Panc1 (cell line): ENCODE data around the gene SNRK. TPM values are rescaled to one million over a fixed set of nuclear protein-coding genes. Genes with fewer than 3 reads are reported as not detected.

ENCODE experiments used
- ATAC-seq: fragments of 200-7000 bp; cut with Tn5 transposase; 2 replicates; pipeline ENCODE4 v1.9.1; 2020; ENCODE audit warnings: mild to moderate bottlenecking, moderate library complexity
- BruUV-seq: library from RNA; stranded (reverse); fragments of 400-500 nt; replicated peaks from 2 replicates; lab custom pipeline; 2021; lab: Mats Ljungman, UMichigan
- CTCF ChIA-PET: fragments of 300-600 bp; sonication (Branson Sonifier 250); formaldehyde crosslinking; loops from one replicate; lab custom pipeline; 2022; ENCODE audit warnings: antibody characterized with exemption; lab: Charles Lee
- POLR2A ChIA-PET: fragments of 300-600 bp; sonication (Branson Sonifier 250); formaldehyde crosslinking; loops from one replicate; lab custom pipeline; 2022; ENCODE audit warnings: antibody characterized with exemption; lab: Charles Lee
- DNase-seq: peaks from one replicate; pipeline ENCODE4 v3.0.0-alpha.2; 2010; ENCODE audit warnings: low read depth, low spot score
- H3K27ac ChIP-seq: 2 replicates; pipeline ENCODE4 v1.5.1; 2011; ENCODE audit warnings: mild to moderate bottlenecking, low read length, inconsistent platforms
- H3K27me3 ChIP-seq: fragments of 200-500 bp; sonication (Bioruptor generic); 2 replicates; pipeline ENCODE4 v1.6.0; 2014; ENCODE audit warnings: low read length, inconsistent platforms; ENCODE audit not compliant: control insufficient read depth, insufficient read depth
- H3K36me3 ChIP-seq: fragments of 200-500 bp; sonication (Bioruptor generic); 2 replicates; pipeline ENCODE4 v1.5.1; 2014; ENCODE audit warnings: inconsistent platforms, mild to moderate bottlenecking, low read length, moderate library complexity; ENCODE audit not compliant: control insufficient read depth, insufficient read depth
- H3K4me1 ChIP-seq: 2 replicates; pipeline ENCODE4 v1.5.1; 2011; ENCODE audit warnings: inconsistent platforms, mild to moderate bottlenecking, low read length, moderate library complexity; ENCODE audit not compliant: control insufficient read depth, insufficient read depth
- H3K4me3 ChIP-seq, 2 experiments: 2 replicates each; pipeline ENCODE4 v1.5.1; 2011 to 2012; ENCODE audit warnings: low read depth in 2 of 2, low read length in 2 of 2, mild to moderate bottlenecking in 2 of 2, inconsistent platforms in 1 of 2, moderate library complexity in 1 of 2
- H3K9me3 ChIP-seq: fragments of 200-500 bp; sonication (Bioruptor generic); 2 replicates; pipeline ENCODE4 v1.5.1; 2014; ENCODE audit warnings: low read depth, mild to moderate bottlenecking, inconsistent platforms, low read length, moderate library complexity; ENCODE audit not compliant: control insufficient read depth, insufficient read depth
- POLR2AphosphoS5 ChIP-seq: IDR thresholded peaks from 2 replicates; pipeline ENCODE4 v1.6.1; 2012; ENCODE audit warnings: mild to moderate bottlenecking, low read depth, low read length, moderate library complexity
- REST ChIP-seq, 2 experiments: IDR thresholded peaks; 2 replicates each; pipeline ENCODE4 v1.6.1; 2011 to 2012; ENCODE audit warnings: low read depth in 2 of 2, control low read depth in 1 of 2, low read length in 1 of 2, mild to moderate bottlenecking in 1 of 2, moderate library complexity in 1 of 2; ENCODE audit not compliant: insufficient read depth in 1 of 2
- SIN3A ChIP-seq: IDR thresholded peaks from 2 replicates; pipeline ENCODE4 v1.6.1; 2012; ENCODE audit warnings: low read depth, mild to moderate bottlenecking, low read length, moderate library complexity, borderline replicate concordance; ENCODE audit not compliant: insufficient read depth
- TCF7L2 ChIP-seq: IDR thresholded peaks from 2 replicates; pipeline ENCODE4 v1.6.1; 2011; ENCODE audit warnings: mild to moderate bottlenecking, low read depth, low read length, inconsistent platforms
- in situ Hi-C: cut with HindIII; loops from 2 replicates; pipeline ENCODE4 v1.10.0; 2016; ENCODE audit warnings: low sequenced_read_pairs, low pct_unique_long_range_greater_than_20kb
- intact Hi-C: fragments of 100-400 bp; cut with micrococcal nuclease; formaldehyde crosslinking; loops from one replicate; pipeline ENCODE4 v1.10.0; 2022; ENCODE audit not compliant: unreplicated experiment
- total RNA-seq: library from RNA; stranded (reverse); gene quantifications from one replicate; pipeline ENCODE4 v1.2.1, GENCODE V29; 2021; ENCODE audit not compliant: unreplicated experiment
- TF ChIP-seq, protein P1 (sequence below): fragments of 450-650 bp; IDR thresholded peaks from 2 replicates; pipeline ENCODE4 v1.5.1; 2017; ENCODE audit warnings: mild to moderate bottlenecking

The SNRK gene
- total RNA-seq, 1 experiment from 2014 or later: 11.0 TPM

DNA sequence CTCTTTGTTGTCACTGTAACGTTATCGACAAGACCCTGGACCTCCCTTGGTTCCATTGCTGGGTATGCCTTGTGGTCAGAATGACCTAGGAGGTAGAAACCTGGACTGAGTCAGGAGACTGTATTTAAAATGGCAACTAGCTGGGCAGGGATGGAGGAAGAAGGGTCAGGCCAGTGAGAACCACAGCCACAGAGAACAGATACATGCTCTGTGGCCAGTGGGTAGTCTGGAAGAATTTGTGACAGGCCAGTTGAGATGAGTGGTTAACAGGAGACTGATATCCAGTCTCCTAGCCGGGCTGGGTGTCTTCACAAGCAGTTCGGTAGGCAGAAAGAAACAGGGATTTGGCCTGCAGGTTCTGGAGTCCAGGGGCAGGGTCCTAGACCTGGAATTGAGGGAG, 58.9 kb downstream of the SNRK start:
- no peak overlapping the region for H3K4me3 ChIP-seq
- in situ Hi-C loops (no loop called here), intact Hi-C loops (no loop called here)
- peaks cover 2% of the 10 kb centered on the region for H3K36me3 ChIP-seq
- ATAC-seq (no peak), DNase-seq (no peak)
- no TSS peak for BruUV-seq
- no peaks in the 10 kb centered on the region for H3K4me1 ChIP-seq
- H3K27ac ChIP-seq: no peak overlapping the region
- ChIA-PET CTCF (no interaction called here), POLR2A (no interaction called here)
- no peaks in the 10 kb centered on the region for H3K27me3 ChIP-seq
- no peaks in the 10 kb centered on the region for H3K9me3 ChIP-seq
- no peak for TF ChIP-seq POLR2AphosphoS5

DNA sequence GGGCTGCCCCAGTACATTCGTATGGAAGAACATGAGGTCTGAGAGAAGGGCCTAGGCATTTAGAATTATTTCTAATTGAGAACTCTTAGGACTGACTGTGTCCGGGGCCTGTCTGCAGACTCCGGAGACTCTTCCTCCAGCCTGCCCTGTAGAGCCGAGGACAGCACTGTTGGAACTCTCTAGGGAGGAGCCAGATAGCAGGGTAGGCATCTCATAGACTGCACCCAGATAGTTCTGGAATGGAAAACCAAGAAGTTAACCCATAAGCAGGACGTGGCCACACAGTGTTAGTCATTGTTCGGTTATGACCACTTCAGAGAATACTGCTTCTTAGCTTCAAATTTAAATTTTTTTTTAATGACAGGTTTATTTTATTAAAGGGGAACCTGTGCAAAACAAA, 59.5 kb downstream of the SNRK start:
- DNase-seq (no peak), ATAC-seq (no peak)
- intact Hi-C loops: no loop called here
- H3K27ac ChIP-seq: no peak overlapping the region
- no peaks in the 10 kb centered on the region for H3K9me3 ChIP-seq
- BruUV-seq: no TSS peak
- H3K4me3 ChIP-seq: no peak overlapping the region
- CTCF ChIA-PET: no interaction called here
- in situ Hi-C loops: no loop called here
- TF ChIP-seq POLR2AphosphoS5 (no peak), TCF7L2 (no peak), SIN3A (no peak), REST (IDR thresholded peaks at IDR 0.05; ENCODE audit: insufficient read depth in 1 of 2, low read depth in 2 of 2, low read length in 1 of 2) (no peak)
- TF ChIP-seq, protein P1, sequence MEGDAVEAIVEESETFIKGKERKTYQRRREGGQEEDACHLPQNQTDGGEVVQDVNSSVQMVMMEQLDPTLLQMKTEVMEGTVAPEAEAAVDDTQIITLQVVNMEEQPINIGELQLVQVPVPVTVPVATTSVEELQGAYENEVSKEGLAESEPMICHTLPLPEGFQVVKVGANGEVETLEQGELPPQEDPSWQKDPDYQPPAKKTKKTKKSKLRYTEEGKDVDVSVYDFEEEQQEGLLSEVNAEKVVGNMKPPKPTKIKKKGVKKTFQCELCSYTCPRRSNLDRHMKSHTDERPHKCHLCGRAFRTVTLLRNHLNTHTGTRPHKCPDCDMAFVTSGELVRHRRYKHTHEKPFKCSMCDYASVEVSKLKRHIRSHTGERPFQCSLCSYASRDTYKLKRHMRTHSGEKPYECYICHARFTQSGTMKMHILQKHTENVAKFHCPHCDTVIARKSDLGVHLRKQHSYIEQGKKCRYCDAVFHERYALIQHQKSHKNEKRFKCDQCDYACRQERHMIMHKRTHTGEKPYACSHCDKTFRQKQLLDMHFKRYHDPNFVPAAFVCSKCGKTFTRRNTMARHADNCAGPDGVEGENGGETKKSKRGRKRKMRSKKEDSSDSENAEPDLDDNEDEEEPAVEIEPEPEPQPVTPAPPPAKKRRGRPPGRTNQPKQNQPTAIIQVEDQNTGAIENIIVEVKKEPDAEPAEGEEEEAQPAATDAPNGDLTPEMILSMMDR: no peak
- POLR2A ChIA-PET: no interaction called here
- H3K36me3 ChIP-seq: peaks cover 2% of the 10 kb centered on the region
- no peaks in the 10 kb centered on the region for H3K27me3 ChIP-seq
- no peaks in the 10 kb centered on the region for H3K4me1 ChIP-seq

GRCh38 chr3:43346978-43347749, 60.8 kb downstream of the SNRK start:
- POLR2A ChIA-PET: no interaction called here
- CTCF ChIA-PET: no interaction called here
- ATAC-seq (no peak), DNase-seq (no peak)
- BruUV-seq: no TSS peak
- Histone ChIP-seq H3K4me3 (no peak overlapping the region), H3K27ac (no peak overlapping the region), H3K9me3 (0 out of 2 replicates have a peak, but pooled peaks cover 3% of the 10 kb centered on the region), H3K36me3 (no peaks in the 10 kb centered on the region; the same call in 1 of the 2 replicates), H3K27me3 (no peaks in the 10 kb centered on the region), H3K4me1 (no peaks in the 10 kb centered on the region)
- no peak for TF ChIP-seq POLR2AphosphoS5
- TF ChIP-seq REST (IDR thresholded peaks at IDR 0.05; ENCODE audit: insufficient read depth in 1 of 2, low read depth in 2 of 2, low read length in 1 of 2): no peak
- TF ChIP-seq, protein P1: no peak
- no peak for TF ChIP-seq SIN3A
- no peak for TF ChIP-seq TCF7L2
- intact Hi-C loops (no loop called here), in situ Hi-C loops (no loop called here)
